Measurements from ENCODE around the gene TRAF7.
A peak's percentile ranks its signal among the peaks of the same experiment; 100 is the strongest.

Gene TRAF7

DNA sequence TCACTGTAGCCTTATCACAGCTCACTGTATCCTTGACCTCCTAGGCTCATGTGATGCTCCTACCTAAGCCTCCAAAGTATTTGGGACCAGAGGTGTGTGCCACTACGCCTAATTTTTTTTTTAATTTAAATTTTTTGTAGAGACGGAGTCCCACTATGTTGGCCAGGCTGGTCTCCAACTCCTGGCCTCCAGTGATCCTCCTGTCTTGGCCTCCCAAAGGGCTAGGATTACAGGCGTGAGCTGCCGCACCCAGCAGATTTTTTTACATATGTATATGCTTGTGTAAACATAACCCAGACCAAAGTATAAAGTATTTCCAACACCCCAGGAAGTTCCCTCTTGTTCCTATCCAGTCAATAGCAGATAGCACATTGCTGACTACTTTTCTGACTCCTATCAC, 60.7 kb downstream of the TRAF7 start:
- DNase-seq (ENCODE audit: low read depth, low spot score), result no peak

DNA sequence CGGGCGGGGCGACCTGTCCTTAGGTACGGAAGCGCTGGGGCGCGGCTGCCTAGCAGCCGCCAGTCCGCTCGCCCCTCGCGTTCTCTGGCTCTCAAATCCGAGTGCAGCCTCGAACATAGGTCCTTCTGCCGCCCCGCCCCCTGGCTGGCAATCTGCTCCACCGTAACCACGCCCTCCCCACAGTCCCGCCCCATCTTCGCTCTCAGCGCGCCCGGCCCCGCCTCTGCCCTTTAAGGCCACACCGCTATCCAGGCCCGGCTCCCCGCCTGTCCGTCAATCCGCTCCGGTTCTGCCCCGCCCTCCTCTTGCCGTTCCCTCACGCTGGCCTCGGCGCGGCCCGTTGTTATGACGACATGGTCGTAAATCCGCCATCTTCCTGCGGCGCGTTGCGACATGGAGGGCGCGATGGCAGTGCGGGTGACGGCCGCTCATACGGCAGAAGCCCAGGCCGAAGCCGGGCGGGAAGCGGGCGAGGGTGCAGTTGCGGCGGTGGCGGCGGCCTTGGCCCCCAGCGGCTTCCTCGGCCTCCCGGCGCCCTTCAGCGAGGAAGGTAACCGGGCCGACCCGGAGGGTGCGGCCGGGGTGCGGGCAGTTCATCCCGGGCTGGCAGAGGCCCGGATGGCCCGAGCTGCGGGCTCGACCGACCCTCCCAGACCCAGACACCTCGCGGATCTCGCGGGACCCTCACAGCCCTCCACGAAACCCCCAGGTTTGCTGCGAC, 67.8 kb downstream of the TRAF7 start, which contains the start of gene E4F1:
E4F1 (plus strand) TSS at position 371 of the 721 bp plus-strand sequence; CDS start at position 394, 23 bp downstream.
- peak; percentile 97 for DNase-seq (ENCODE audit: low read depth, low spot score)

DNA sequence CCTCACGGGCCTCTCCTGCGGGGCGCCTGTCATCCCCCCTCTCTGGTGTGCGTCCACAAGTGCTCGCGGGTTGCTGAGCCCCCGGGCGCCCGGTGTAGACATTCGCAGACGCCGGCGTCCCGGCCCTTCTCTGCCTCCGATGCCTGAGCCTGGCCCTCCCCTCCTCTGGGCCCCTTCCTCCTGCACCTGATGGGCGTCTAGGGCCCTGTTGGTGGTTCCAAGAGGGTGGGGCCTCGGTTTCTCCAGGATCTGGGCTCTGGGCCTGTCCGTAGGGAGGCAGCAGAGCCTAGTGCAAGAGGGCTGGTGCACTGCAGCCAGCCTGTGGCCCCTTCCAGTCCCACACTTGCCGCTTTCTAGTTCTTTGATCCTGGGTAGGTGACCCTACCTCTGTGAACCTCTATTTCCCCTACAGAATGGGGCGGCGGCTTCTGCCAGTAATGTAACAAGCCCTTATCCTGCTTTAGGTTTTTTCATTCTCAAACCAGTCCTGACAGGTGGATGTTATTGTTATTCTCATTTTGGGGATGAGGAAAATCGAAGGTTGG, 68.4 kb downstream of the TRAF7 start:
- no peak for DNase-seq (ENCODE audit: low read depth, low spot score)

DNA sequence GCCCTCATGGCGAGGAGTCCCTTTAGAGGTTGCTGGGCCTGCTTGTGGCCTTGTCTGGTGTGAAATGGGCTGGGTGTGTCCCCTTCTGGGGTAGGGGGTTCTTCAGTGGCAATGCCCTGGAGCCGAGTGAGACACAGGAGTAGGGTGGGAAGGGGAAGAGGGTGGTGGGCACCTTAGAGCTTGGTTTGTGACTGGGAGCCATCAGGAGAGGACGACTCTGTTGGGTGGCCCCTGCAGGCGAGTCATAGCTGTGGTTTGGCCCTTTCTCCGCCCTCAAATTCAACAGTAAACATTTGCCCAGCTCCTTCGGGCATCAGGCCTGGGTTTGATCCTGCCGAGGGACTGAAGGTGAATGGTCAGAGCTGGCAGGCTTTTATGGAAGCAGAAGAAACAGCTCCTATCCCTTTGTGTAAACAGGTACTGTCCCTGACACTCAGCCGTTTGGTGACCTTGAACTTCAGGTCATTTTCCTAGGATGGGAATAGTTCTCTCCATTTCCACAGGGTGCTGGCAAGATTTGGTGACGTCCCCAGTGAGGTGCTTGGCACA, 70.7 kb downstream of the TRAF7 start:
- no peak for DNase-seq (ENCODE audit: low read depth, low spot score)

DNA sequence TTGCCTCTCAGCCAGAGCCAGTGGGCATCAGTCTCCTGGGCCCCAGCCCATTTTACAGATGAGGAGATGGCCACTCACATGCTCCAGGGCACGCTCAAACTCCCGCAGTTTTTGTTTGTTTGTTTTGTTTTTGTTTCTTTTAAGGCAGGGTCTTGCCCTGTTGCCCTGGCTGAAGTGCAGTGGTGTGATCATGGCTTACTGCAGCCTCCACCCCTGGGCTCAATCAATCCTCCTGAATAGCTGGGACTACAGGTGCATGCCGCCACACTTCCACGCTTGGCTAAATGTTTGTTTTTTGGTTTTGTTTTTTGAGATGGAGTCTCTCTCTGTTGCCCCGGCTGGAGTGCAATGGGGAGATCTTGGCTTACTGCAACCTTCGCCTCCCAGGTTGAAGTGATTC, 71.3 kb downstream of the TRAF7 start:
- no peak for DNase-seq (ENCODE audit: low read depth, low spot score)

Data from activated CD4-positive, CD25-positive, alpha-beta regulatory T cell treated with anti-CD3 and anti-CD28 coated beads, Interleukin-2, amount 50 U/mL, for 16 hours (primary cell).